IPS DF 4.7 (cell line): ENCODE data around the gene ZPR1.

Experiments
- DNase-seq: peaks from one replicate; pipeline ENCODE4 v3.0.0-alpha.2; 2013; ENCODE audit warnings: low spot score; ENCODE audit errors: extremely low read depth

Gene ZPR1

GRCh38 chr11:116792869-116793771, 5.3 kb upstream of the ZPR1 start:
- no peak for DNase-seq

GRCh38 chr11:116792144-116792868, 4.5 kb upstream of the ZPR1 start:
- DNase-seq = no peak

- no peak for DNase-seq
Measured at GRCh38 chr11:116791813-116792143, 4.0 kb upstream of the ZPR1 start, which contains the start of gene APOA5. Gene APOA5 (minus strand): TSS chr11:116791879. CDS start chr11:116791860, 19 bp downstream.

GRCh38 chr11:116791002-116791812, 3.4 kb upstream of the ZPR1 start:
- DNase-seq = peak; percentile 46

- DNase-seq = no peak
Measured at GRCh38 chr11:116790167-116791001, 2.6 kb upstream of the ZPR1 start.

- DNase-seq = no peak
Measured at GRCh38 chr11:116788975-116789374, 1.2 kb upstream of the ZPR1 start.

GRCh38 chr11:116788534-116788933, 711 bp upstream of the ZPR1 start:
- no peak for DNase-seq

- no peak for DNase-seq
Measured at GRCh38 chr11:116787436-116787785, 412 bp downstream of the ZPR1 start.

GRCh38 chr11:116786966-116787365, 857 bp downstream of the ZPR1 start:
- DNase-seq = no peak

- DNase-seq = no peak
Measured at GRCh38 chr11:116786326-116786725, 1.5 kb downstream of the ZPR1 start.

GRCh38 chr11:116782728-116783127, 5.1 kb downstream of the ZPR1 start:
- DNase-seq = no peak

GRCh38 chr11:116778556-116778955, 9.3 kb downstream of the ZPR1 start:
- no peak for DNase-seq

- no peak for DNase-seq
Measured at GRCh38 chr11:116777056-116777455, 10.8 kb downstream of the ZPR1 start.

- no peak for DNase-seq
Measured at GRCh38 chr11:116776522-116776984, 11.3 kb downstream of the ZPR1 start.

GRCh38 chr11:116775975-116776374, 11.8 kb downstream of the ZPR1 start:
- no peak for DNase-seq

GRCh38 chr11:116774661-116775060, 13.2 kb downstream of the ZPR1 start:
- no peak for DNase-seq

GRCh38 chr11:116773203-116774097, 14.4 kb downstream of the ZPR1 start:
- DNase-seq = no peak

- peak; percentile 53 for DNase-seq
Measured at GRCh38 chr11:116772443-116773202, 15.2 kb downstream of the ZPR1 start, which contains the start of gene BUD13. Gene BUD13 (minus strand): TSS chr11:116772987. CDS start chr11:116772964, 23 bp downstream.

- DNase-seq = no peak
Measured at GRCh38 chr11:116771935-116772334, 15.9 kb downstream of the ZPR1 start.
